Cardiac muscle cell (in vitro differentiated cells and primary cell): ENCODE data around the gene SUN1. TPM values are rescaled to one million over a fixed set of nuclear protein-coding genes. Genes with fewer than 3 reads are reported as not detected.
"Not testable (repeated sequence)": the region's sequence is repeated elsewhere in the genome, so short reads cannot be mapped to it uniquely, and the experiment has no call there.

Experiments
- DNase-seq, 2 donors: peaks; one replicate each; pipeline versions ENCODE4 v3.0.0 to v3.0.0-alpha.2; 2010 to 2017; ENCODE audit warnings: low read depth in 1 of 2, low spot score in 1 of 2
- H3K27ac ChIP-seq: fragments of 200-600 bp; sonication (generic); 2 replicates; pipeline ENCODE4 v1.5.1; 2016
- H3K27me3 ChIP-seq: fragments of 200-600 bp; sonication (generic); 2 replicates; pipeline ENCODE4 v1.6.0; 2016; ENCODE audit warnings: control low read depth
- H3K36me3 ChIP-seq: fragments of 200-600 bp; sonication (generic); 2 replicates; pipeline ENCODE4 v1.5.1; 2016; ENCODE audit warnings: control low read depth
- H3K4me1 ChIP-seq: fragments of 200-600 bp; sonication (generic); 2 replicates; pipeline ENCODE4 v1.8.1; 2017; ENCODE audit warnings: low read depth, mild to moderate bottlenecking, mixed run types
- H3K4me3 ChIP-seq: fragments of 200-600 bp; sonication (generic); 2 replicates; pipeline ENCODE4 v1.5.1; 2016; ENCODE audit warnings: mild to moderate bottlenecking
- H3K9me3 ChIP-seq: fragments of 200-600 bp; sonication (generic); 2 replicates; pipeline ENCODE4 v1.5.1; 2017; ENCODE audit warnings: low read depth, mild to moderate bottlenecking, control low read depth
- CTCF ChIP-seq: IDR thresholded peaks from 2 replicates; pipeline ENCODE4 v1.5.1; 2012; ENCODE audit warnings: low read depth, mild to moderate bottlenecking, low read length
- polyA plus RNA-seq: library from polyadenylated mRNA; unstranded; fragments of >200 nt; fragmentation: Nextera tagmentation; extraction: Ambion mirVana; gene quantifications from 2 replicates; pipeline ENCODE4 v1.2.1, GENCODE V29; 2016
- total RNA-seq: library from RNA; depleted of rRNA; stranded (reverse); fragments of >200 nt; gene quantifications from 2 replicates; pipeline ENCODE4 v1.2.3, GENCODE V29; 2016

SUN1 gene
- total and polyA plus RNA-seq, 2 experiments from 2014 or later, result 172 to 188 TPM

- DNase-seq, result peak; percentile 58 to 85
- Histone ChIP-seq H3K4me3 (peak overlapping the region; percentile 18), H3K27me3 (peaks cover 16% of the 10 kb centered on the region)
These were observed 76.5 kb downstream of the SUN1 start for GRCh38 chr7:908591-909357.

GRCh38 chr7:909358-910329 is 77.4 kb downstream of the SUN1 start:
- peaks cover 12% of the 10 kb centered on the region for H3K27me3 ChIP-seq
- no peaks in the 10 kb centered on the region for H3K36me3 ChIP-seq
- no peak for TF ChIP-seq CTCF
- DNase-seq, result peak; percentile 42 to 64
- peak overlapping the region; percentile 18 for H3K4me3 ChIP-seq
- H3K4me1 ChIP-seq, result no peaks in the 10 kb centered on the region
- no peaks in the 10 kb centered on the region for H3K9me3 ChIP-seq
- no peak overlapping the region for H3K27ac ChIP-seq

More at GRCh38 chr7:908591-909357, 76.5 kb downstream of the SUN1 start:
- not testable (repeated sequence) for H3K36me3 ChIP-seq, H3K4me1 ChIP-seq, H3K9me3 ChIP-seq, H3K27ac ChIP-seq
- peak; percentile 77 for TF ChIP-seq CTCF

GRCh38 chr7:910441-910861 is 78.2 kb downstream of the SUN1 start:
- no peak for DNase-seq

GRCh38 chr7:910931-911431 is 78.7 kb downstream of the SUN1 start:
- peaks cover 6% of the 10 kb centered on the region for H3K27me3 ChIP-seq
- no peaks in the 10 kb centered on the region for H3K4me1 ChIP-seq
- H3K4me3 ChIP-seq, result no peak overlapping the region
- no peak for TF ChIP-seq CTCF
- no peak for DNase-seq
- H3K27ac ChIP-seq, result no peak overlapping the region
- H3K36me3 ChIP-seq, result no peaks in the 10 kb centered on the region
- H3K9me3 ChIP-seq, result no peaks in the 10 kb centered on the region

More at GRCh38 chr7:910441-910861, 78.2 kb downstream of the SUN1 start:
- no peaks in the 10 kb centered on the region for H3K36me3 ChIP-seq
- TF ChIP-seq CTCF, result no peak
- H3K27ac ChIP-seq, result no peak overlapping the region
- H3K27me3 ChIP-seq, result peaks cover 6% of the 10 kb centered on the region
- H3K9me3 ChIP-seq, result no peaks in the 10 kb centered on the region
- H3K4me3 ChIP-seq, result no peak overlapping the region
- H3K4me1 ChIP-seq, result no peaks in the 10 kb centered on the region

- no peaks in the 10 kb centered on the region for H3K9me3 ChIP-seq
- peaks cover 6% of the 10 kb centered on the region for H3K27me3 ChIP-seq
- H3K4me1 ChIP-seq, result no peaks in the 10 kb centered on the region
- no peaks in the 10 kb centered on the region for H3K36me3 ChIP-seq
- no peak overlapping the region for H3K4me3 ChIP-seq
- TF ChIP-seq CTCF, result no peak
- H3K27ac ChIP-seq, result no peak overlapping the region
- no peak for DNase-seq
These were observed 79.7 kb downstream of the SUN1 start for GRCh38 chr7:911791-912480.
